CD4-positive, alpha-beta T cell (primary cell): ENCODE measurements around the gene ULK4. TPM values are rescaled to one million over a fixed set of nuclear protein-coding genes. Genes with fewer than 3 reads are reported as not detected.

Experiments
- ATAC-seq: fragments of 200-7000 bp; cut with Tn5 transposase; one replicate; pipeline ENCODE4 v1.10.0; 2022; ENCODE audit warnings: mild to moderate bottlenecking; ENCODE audit not compliant: poor library complexity
- CTCF ChIA-PET: fragments of 350-600 bp; sonication (Branson Sonifier 250); formaldehyde crosslinking; loops from one replicate; lab custom pipeline; 2021; ENCODE audit warnings: antibody characterized with exemption, inconsistent platforms; lab: Charles Lee
- POLR2A ChIA-PET: fragments of 350-600 bp; sonication (Branson Sonifier 250); formaldehyde crosslinking; loops from one replicate; lab custom pipeline; 2021; ENCODE audit warnings: antibody characterized with exemption, inconsistent platforms; lab: Charles Lee
- DNase-seq, 14 experiments: peaks; one replicate each; pipeline ENCODE4 v3.0.0-alpha.2; 2013 to 2020; ENCODE audit warnings: mixed read lengths in 2 of 14
- H3K27ac ChIP-seq, 2 donors: one replicate each; pipeline versions ENCODE4 v1.5.1 to v1.7.0; 2013; ENCODE audit warnings: low read length in 2 of 2, low read depth in 1 of 2, mild to moderate bottlenecking in 1 of 2
- H3K27me3 ChIP-seq, 2 experiments: 1 replicate in 1 of 2; 2 replicates in 1 of 2; pipeline versions ENCODE4 v1.6.1 to v1.7.0; 2013; ENCODE audit warnings: low read length in 2 of 2, control low read depth in 1 of 2, mild to moderate bottlenecking in 1 of 2, moderate library complexity in 1 of 2; ENCODE audit not compliant: insufficient read depth in 2 of 2, control insufficient read depth in 1 of 2
- H3K36me3 ChIP-seq: one replicate; pipeline ENCODE4 v1.6.1; 2013; ENCODE audit warnings: low read length, control low read depth; ENCODE audit not compliant: insufficient read depth
- H3K4me1 ChIP-seq: one replicate; pipeline ENCODE4 v1.6.1; 2013; ENCODE audit warnings: low read length, control low read depth; ENCODE audit not compliant: insufficient read depth
- H3K4me3 ChIP-seq: one replicate; pipeline ENCODE4 v1.5.1; 2013; ENCODE audit warnings: mild to moderate bottlenecking, low read length, moderate library complexity
- H3K9me3 ChIP-seq, 2 experiments: 1 replicate in 1 of 2; 2 replicates in 1 of 2; pipeline versions ENCODE4 v1.6.1 to v1.7.0; 2013; ENCODE audit warnings: low read length in 2 of 2, mild to moderate bottlenecking in 2 of 2, control low read depth in 1 of 2, moderate library complexity in 1 of 2; ENCODE audit not compliant: control insufficient read depth in 1 of 2, insufficient read depth in 1 of 2
- H3K27ac Mint-ChIP-seq: one replicate; pipeline ENCODE4 v1.8.0; 2020; ENCODE audit warnings: mixed read lengths
- H3K27me3 Mint-ChIP-seq: one replicate; pipeline ENCODE4 v1.8.0; 2021; ENCODE audit warnings: mixed read lengths
- H3K36me3 Mint-ChIP-seq: one replicate; pipeline ENCODE4 v1.8.0; 2021; ENCODE audit warnings: low read depth, mixed read lengths
- H3K4me1 Mint-ChIP-seq: one replicate; pipeline ENCODE4 v1.8.0; 2021; ENCODE audit warnings: low read depth, mixed read lengths
- H3K4me3 Mint-ChIP-seq: one replicate; pipeline ENCODE4 v1.8.0; 2020; ENCODE audit warnings: mild to moderate bottlenecking, mixed read lengths
- H3K9me3 Mint-ChIP-seq: one replicate; pipeline ENCODE4 v1.8.0; 2020; ENCODE audit warnings: mixed read lengths
- intact Hi-C, 2 experiments: fragments of 100-400 bp; cut with DNase I in 1 of 2; cut with micrococcal nuclease in 1 of 2; formaldehyde crosslinking; loops; one replicate each; pipeline versions ENCODE4 v1.15.1 to v1.9.0; 2023 to 2025; cut with DNase I, micrococcal nuclease
- total RNA-seq, 174 experiments: library from RNA in 2 of 174; stranded (reverse) in 2 of 174; gene quantifications; one replicate each; pipeline ENCODE4 v1.2.3 and lab custom pipeline; 2021 to 2026
- TF ChIP-seq, protein P1 (sequence below): fragments of 200-600 bp; IDR thresholded peaks from one replicate; pipeline ENCODE4 v1.8.0; 2022; ENCODE audit warnings: antibody characterized with exemption, mild to moderate bottlenecking

The ULK4 gene
- total RNA-seq, 2 experiments from 2014 or later: 23.8 to 28.6 TPM

GRCh38 chr3:42002790-42003189, 40.9 kb upstream of the ULK4 start:
- TF ChIP-seq, protein P1, sequence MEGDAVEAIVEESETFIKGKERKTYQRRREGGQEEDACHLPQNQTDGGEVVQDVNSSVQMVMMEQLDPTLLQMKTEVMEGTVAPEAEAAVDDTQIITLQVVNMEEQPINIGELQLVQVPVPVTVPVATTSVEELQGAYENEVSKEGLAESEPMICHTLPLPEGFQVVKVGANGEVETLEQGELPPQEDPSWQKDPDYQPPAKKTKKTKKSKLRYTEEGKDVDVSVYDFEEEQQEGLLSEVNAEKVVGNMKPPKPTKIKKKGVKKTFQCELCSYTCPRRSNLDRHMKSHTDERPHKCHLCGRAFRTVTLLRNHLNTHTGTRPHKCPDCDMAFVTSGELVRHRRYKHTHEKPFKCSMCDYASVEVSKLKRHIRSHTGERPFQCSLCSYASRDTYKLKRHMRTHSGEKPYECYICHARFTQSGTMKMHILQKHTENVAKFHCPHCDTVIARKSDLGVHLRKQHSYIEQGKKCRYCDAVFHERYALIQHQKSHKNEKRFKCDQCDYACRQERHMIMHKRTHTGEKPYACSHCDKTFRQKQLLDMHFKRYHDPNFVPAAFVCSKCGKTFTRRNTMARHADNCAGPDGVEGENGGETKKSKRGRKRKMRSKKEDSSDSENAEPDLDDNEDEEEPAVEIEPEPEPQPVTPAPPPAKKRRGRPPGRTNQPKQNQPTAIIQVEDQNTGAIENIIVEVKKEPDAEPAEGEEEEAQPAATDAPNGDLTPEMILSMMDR: no peak
- H3K36me3 Mint-ChIP-seq: no peaks in the 10 kb centered on the region

DNA sequence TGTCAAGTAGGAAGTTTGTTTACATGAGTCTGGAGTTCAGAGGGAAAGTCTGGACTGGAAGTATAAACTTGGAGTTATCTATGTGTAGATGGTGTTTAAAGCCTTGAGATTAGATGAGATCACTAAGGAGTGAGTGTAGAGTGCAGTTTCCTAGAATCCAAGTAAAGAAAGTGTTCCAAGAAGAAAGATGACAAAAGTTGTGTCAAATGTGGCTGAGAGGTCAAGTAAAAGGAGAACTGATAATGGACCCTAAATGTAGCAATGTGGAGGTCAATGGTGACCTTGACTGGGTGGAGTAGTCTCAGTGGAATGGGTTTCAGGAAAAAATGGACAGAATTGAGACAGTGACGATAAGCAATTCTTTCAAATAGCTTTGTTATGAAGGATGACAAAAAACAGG, 39.9 kb upstream of the ULK4 start:
- intact Hi-C loops: no loop called here
- Mint-ChIP-seq H3K9me3 (no peaks in the 10 kb centered on the region), H3K27ac (no peak overlapping the region), H3K4me1 (no peaks in the 10 kb centered on the region), H3K27me3 (no peaks in the 10 kb centered on the region), H3K4me3 (no peak overlapping the region), H3K36me3 (no peaks in the 10 kb centered on the region)
- ATAC-seq: no peak
- POLR2A ChIA-PET: no interaction called here
- no peak for DNase-seq
- Histone ChIP-seq H3K9me3 (no peaks in the 10 kb centered on the region), H3K4me3 (no peak overlapping the region), H3K27ac (no peak overlapping the region), H3K4me1 (no peaks in the 10 kb centered on the region), H3K36me3 (no peaks in the 10 kb centered on the region), H3K27me3 (no peaks in the 10 kb centered on the region)
- TF ChIP-seq, protein P1: no peak
- CTCF ChIA-PET: no interaction called here

More at GRCh38 chr3:42002790-42003189, 40.9 kb upstream of the ULK4 start:
- Mint-ChIP-seq H3K4me1 (no peaks in the 10 kb centered on the region), H3K4me3 (no peak overlapping the region), H3K9me3 (no peaks in the 10 kb centered on the region), H3K27me3 (no peaks in the 10 kb centered on the region), H3K27ac (no peak overlapping the region)
- H3K9me3 ChIP-seq: no peaks in the 10 kb centered on the region
- no peaks in the 10 kb centered on the region for H3K4me1 ChIP-seq
- no peak overlapping the region for H3K4me3 ChIP-seq
- intact Hi-C loops: no loop called here
- H3K36me3 ChIP-seq: no peaks in the 10 kb centered on the region
- DNase-seq: no peak
- ATAC-seq: no peak
- CTCF ChIA-PET: no interaction called here
- H3K27ac ChIP-seq: no peak overlapping the region
- POLR2A ChIA-PET: no interaction called here
- H3K27me3 ChIP-seq: no peaks in the 10 kb centered on the region

DNA sequence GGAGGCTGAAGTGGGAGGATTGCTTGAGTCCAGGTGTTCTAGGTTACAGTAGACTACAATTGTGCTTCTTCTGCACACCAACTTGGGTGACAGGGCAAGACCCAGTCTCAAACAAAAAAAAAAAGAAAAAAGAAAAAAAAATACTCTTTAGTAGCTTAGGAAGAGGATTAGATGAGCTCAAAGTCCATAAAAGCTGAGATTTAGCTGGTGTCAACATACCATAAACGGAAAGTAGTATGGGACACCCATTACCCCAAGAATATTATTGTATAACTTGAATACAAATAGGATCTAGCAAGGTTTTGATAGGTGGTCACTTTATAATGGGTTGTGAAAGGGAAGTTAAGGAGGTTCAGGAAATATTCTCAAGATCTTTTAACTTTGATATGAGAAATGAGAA, 38.0 kb upstream of the ULK4 start:
- no peaks in the 10 kb centered on the region for H3K36me3 ChIP-seq
- no peaks in the 10 kb centered on the region for H3K36me3 Mint-ChIP-seq
- ChIA-PET CTCF (interaction anchor here (0.6 to 0.7 kb wide), 2 partner anchors 13 to 57 kb away, joined by 3 to 4 read pairs; no protein-coding TSS in a partner anchor), POLR2A (no interaction called here)
- no peak overlapping the region for H3K27ac ChIP-seq
- no peaks in the 10 kb centered on the region for H3K27me3 Mint-ChIP-seq
- no peak overlapping the region for H3K27ac Mint-ChIP-seq
- TF ChIP-seq, protein P1: no peak
- H3K4me1 Mint-ChIP-seq: no peaks in the 10 kb centered on the region
- H3K4me3 Mint-ChIP-seq: no peak overlapping the region
- intact Hi-C loops: no loop called here
- H3K27me3 ChIP-seq: no peaks in the 10 kb centered on the region
- DNase-seq: no peak
- no peaks in the 10 kb centered on the region for H3K4me1 ChIP-seq
- H3K4me3 ChIP-seq: no peak overlapping the region
- ATAC-seq: no peak
- H3K9me3 Mint-ChIP-seq: no peaks in the 10 kb centered on the region
- H3K9me3 ChIP-seq: no peaks in the 10 kb centered on the region
